ENCODE data around the gene KLHL6. TPM values are rescaled to one million over a fixed set of nuclear protein-coding genes. Genes with fewer than 3 reads are reported as not detected.

KLHL6 gene
- total and polyA plus RNA-seq, 10 of the 15 experiments (the other 5 are each of a cell fraction or from before 2014, with no cell fraction given) = 4.0 to 91.8 (median 24.4) TPM

DNA sequence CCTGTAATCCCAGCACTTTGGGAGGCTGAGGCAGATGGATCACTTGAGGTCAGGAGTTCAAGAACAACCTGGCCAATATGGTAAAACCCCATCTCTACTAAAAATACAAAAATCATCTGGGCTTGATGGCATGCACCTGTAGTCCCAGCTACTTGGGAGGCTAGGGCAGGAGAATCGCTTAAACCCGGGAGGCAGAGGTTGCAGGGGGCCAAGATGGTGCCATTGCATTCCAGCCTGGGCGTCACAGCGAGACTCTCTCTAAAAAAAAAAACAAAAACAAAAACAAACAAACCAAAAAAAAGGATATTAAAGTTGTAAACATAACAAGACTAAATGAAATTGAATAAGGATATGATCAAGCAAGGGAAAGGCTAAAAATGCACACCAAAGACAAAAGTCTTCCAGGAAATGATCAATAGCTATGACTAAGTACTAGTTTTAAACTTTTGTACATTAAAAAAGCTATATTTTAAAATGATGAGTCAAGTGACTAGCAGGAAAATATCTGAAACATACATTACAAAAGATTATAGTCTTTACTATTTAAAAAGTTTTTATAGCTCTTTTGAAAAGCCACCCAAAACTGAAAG lies 28.6 kb downstream of the KLHL6 start:
- Histone ChIP-seq H3K79me2 (ENCODE audit: control insufficient read depth, insufficient read depth, low read length) (no peaks in the 10 kb centered on the region; the same call in none of the 2 replicates), H3K27ac (ENCODE audit: control insufficient read depth, insufficient read depth) (peak overlapping the region; percentile 38), H3K4me3 (no peak overlapping the region), H4K20me1 (ENCODE audit: control insufficient read depth, insufficient read depth) (no peaks in the 10 kb centered on the region), H3K9ac (ENCODE audit: control insufficient read depth, insufficient read depth, low read length) (no peak overlapping the region), H3K9me3 (replicated peaks; ENCODE audit: control insufficient read depth, insufficient read depth, low read length) (no peaks in the 10 kb centered on the region), H3K4me1 (ENCODE audit: control insufficient read depth, insufficient read depth, low read length) (peaks cover 35% of the 10 kb centered on the region), H3K4me2 (ENCODE audit: control insufficient read depth, insufficient read depth) (peak overlapping the region; percentile 96), H3K36me3 (ENCODE audit: control insufficient read depth in 2 of 2, insufficient read depth in 2 of 2, low read length in 1 of 2) (peaks cover 0 to 7% of the 10 kb centered on the region in 2 experiments; a peak in 2 of 4 replicates), H3K27me3 (replicated peaks in 1 of 2; ENCODE audit: control insufficient read depth in 2 of 2, insufficient read depth in 2 of 2, low read length in 1 of 2) (no peaks in the 10 kb centered on the region), H2AFZ (ENCODE audit: control insufficient read depth, low read depth, low read length) (no peak overlapping the region)
- intact Hi-C loops (cut with micrococcal nuclease; ENCODE audit: unreplicated experiment) = loop anchor here (1.0 to 5.0 kb wide), 4 partner anchors 8 to 110 kb away; partner anchors contain the start of genes KLHL24 and KLHL6
- ChIA-PET SMC1A (ENCODE audit: uncharacterized antibody, unreplicated experiment) (interaction anchor here (0.8 to 8.6 kb wide), 19 partner anchors 11 to 108 kb away, joined by 3 to 190 read pairs (median 10); partner anchors contain the start of genes KLHL24 and KLHL6), CTCF (interaction anchor here (0.6 to 9.3 kb wide), 12 partner anchors 8 to 265 kb away, joined by 3 to 98 read pairs (median 8); no protein-coding TSS in a partner anchor), RAD21 (ENCODE audit: unreplicated experiment) (interaction anchor here (0.7 to 7.2 kb wide), 18 partner anchors 11 to 170 kb away, joined by 3 to 156 read pairs (median 6); partner anchors contain the start of genes KLHL6 and YEATS2), POLR2A (interaction anchor here (0.7 to 4.7 kb wide), 16 partner anchors 10 to 65 kb away, joined by 3 to 93 read pairs (median 8); partner anchors contain the start of gene KLHL6)
- BruUV-seq (replicated peaks) = no TSS peak
- TF ChIP-seq NBN (IDR thresholded peaks at IDR 0.05) (peak; percentile 54; the same call in 1 of the 2 replicates), YBX1 (IDR thresholded peaks at IDR 0.05) (peak; percentile 57; the same call in 1 of the 2 replicates), HDGF (IDR thresholded peaks at IDR 0.05) (peak; percentile 87), MXI1 (IDR thresholded peaks at IDR 0.05; ENCODE audit: low read depth, low read length) (no peak), MEF2A (IDR thresholded peaks at IDR 0.05; ENCODE audit: insufficient read depth, low read depth, low read length) (no peak), TCF12 (IDR thresholded peaks at IDR 0.05; ENCODE audit: low read depth, low read length) (no peak), TBL1XR1 (IDR thresholded peaks at IDR 0.05; ENCODE audit: low read depth, low read length) (no peak), CHD1 (IDR thresholded peaks at IDR 0.05; ENCODE audit: low read depth, low read length) (0 out of 2 replicates have a peak, but pooled peaks have one; percentile 43), CUX1 (IDR thresholded peaks at IDR 0.05; ENCODE audit: insufficient replicate concordance, low read depth, low read length) (peak; percentile 84)
- WGBS (ENCODE audit: insufficient coverage, insufficient replicate concordance, low lambda C conversion rate, missing lambda C conversion rate) = 70% methylated on average over 4 of the region's 4 CpGs
- DNase-seq (ENCODE audit: low read depth, low spot score) = no peak
- no peak for FAIRE-seq
- in situ Hi-C loops (cut with MboI) = no loop called here
- peak; percentile 2 for ATAC-seq
